ENCODE data around the gene PVR.
"Not testable (repeated sequence)": the region's sequence is repeated elsewhere in the genome, so short reads cannot be mapped to it uniquely, and the experiment has no call there.

The PVR gene

GRCh38 chr19:44618640-44619357, 24.9 kb upstream of the PVR start:
- no peak for DNase-seq (ENCODE audit: low read depth in 2 of 2)

- no peak for DNase-seq (ENCODE audit: low read depth in 2 of 2)
These were observed 23.0 kb upstream of the PVR start for GRCh38 chr19:44620667-44621066.

- DNase-seq (ENCODE audit: low read depth in 2 of 2) = no peak
These were observed 22.3 kb upstream of the PVR start for GRCh38 chr19:44621367-44621766.

GRCh38 chr19:44623080-44623479, 20.6 kb upstream of the PVR start:
- no peak for DNase-seq (ENCODE audit: low read depth in 2 of 2)

- DNase-seq (ENCODE audit: low read depth in 2 of 2) = no peak
These were observed 20.1 kb upstream of the PVR start for GRCh38 chr19:44623626-44624025.

GRCh38 chr19:44624840-44625354, 18.8 kb upstream of the PVR start:
- DNase-seq (ENCODE audit: low read depth in 2 of 2) = no peak

GRCh38 chr19:44625637-44626036, 18.1 kb upstream of the PVR start:
- not testable (repeated sequence) for DNase-seq (ENCODE audit: low read depth in 2 of 2)

- DNase-seq (ENCODE audit: low read depth in 2 of 2) = no peak
These were observed 17.6 kb upstream of the PVR start for GRCh38 chr19:44626048-44626624.

- DNase-seq (ENCODE audit: low read depth in 2 of 2) = no peak
These were observed 16.1 kb upstream of the PVR start for GRCh38 chr19:44627631-44628030.

GRCh38 chr19:44628793-44629192, 14.9 kb upstream of the PVR start:
- no peak for DNase-seq (ENCODE audit: low read depth in 2 of 2)

GRCh38 chr19:44631611-44632010, 12.1 kb upstream of the PVR start:
- DNase-seq (ENCODE audit: low read depth in 2 of 2) = not testable (repeated sequence)

- DNase-seq (ENCODE audit: low read depth in 2 of 2) = not testable (repeated sequence)
These were observed 9.7 kb upstream of the PVR start for GRCh38 chr19:44634058-44634457.

GRCh38 chr19:44634785-44635184, 8.9 kb upstream of the PVR start:
- no peak for DNase-seq (ENCODE audit: low read depth in 2 of 2)

- DNase-seq (ENCODE audit: low read depth in 2 of 2) = no peak
These were observed 7.9 kb upstream of the PVR start for GRCh38 chr19:44635581-44636438.

GRCh38 chr19:44636439-44637389, 7.0 kb upstream of the PVR start:
- no peak for DNase-seq (ENCODE audit: low read depth in 2 of 2)

GRCh38 chr19:44637390-44637764, 6.3 kb upstream of the PVR start:
- no peak for DNase-seq (ENCODE audit: low read depth in 2 of 2)

GRCh38 chr19:44640518-44640917, 3.2 kb upstream of the PVR start:
- DNase-seq (ENCODE audit: low read depth in 2 of 2) = no peak

- DNase-seq (ENCODE audit: low read depth in 2 of 2) = no peak
These were observed 2.0 kb upstream of the PVR start for GRCh38 chr19:44641501-44642265.

- no peak for DNase-seq (ENCODE audit: low read depth in 2 of 2)
These were observed 1.3 kb upstream of the PVR start for GRCh38 chr19:44642377-44642776.

- no peak for DNase-seq (ENCODE audit: low read depth in 2 of 2)
These were observed 799 bp downstream of the PVR start for GRCh38 chr19:44644402-44645016.

Data from stimulated activated CD4-positive, alpha-beta T cell treated with anti-CD3 and anti-CD28 coated beads, Interleukin-1b, Interleukin-23, amount 100 ng/mL, for 1 hour (primary cell).